HG02884 (cell line): ENCODE results near the gene APOF.
A peak's percentile ranks its signal among the peaks of the same experiment; 100 is the strongest.
"Not testable (repeated sequence)": the region's sequence is repeated elsewhere in the genome, so short reads cannot be mapped to it uniquely, and the experiment has no call there.

Experiments
- ATAC-seq: cut with Tn5 transposase; IDR thresholded peaks from one replicate; pipeline ENCODE4 v1.9.1; 2021; ENCODE audit warnings: mild to moderate bottlenecking, moderate library complexity; ENCODE audit not compliant: unreplicated experiment

Gene APOF

GRCh38 chr12:56333679-56334489, 28.8 kb downstream of the APOF start, which contains the start of gene PAN2:
TSS of gene PAN2 (minus strand) at chr12:56334000. CDS start at chr12:56333094, 906 bp downstream.
- peak; percentile 91 for ATAC-seq

- ATAC-seq: no peak
These were observed 29.4 kb downstream of the APOF start for GRCh38 chr12:56333197-56333678.

- no peak for ATAC-seq
These were observed 30.0 kb downstream of the APOF start for GRCh38 chr12:56332512-56333196.

- ATAC-seq: no peak
These were observed 31.6 kb downstream of the APOF start for GRCh38 chr12:56330936-56331490.

- no peak for ATAC-seq
These were observed 36.1 kb downstream of the APOF start for GRCh38 chr12:56326533-56326932.

- ATAC-seq: no peak
These were observed 36.5 kb downstream of the APOF start for GRCh38 chr12:56326126-56326525.

- no peak for ATAC-seq
These were observed 38.5 kb downstream of the APOF start for GRCh38 chr12:56324206-56324605.

GRCh38 chr12:56321610-56322009, 41.0 kb downstream of the APOF start:
- not testable (repeated sequence) for ATAC-seq

GRCh38 chr12:56321027-56321426, 41.6 kb downstream of the APOF start:
- ATAC-seq: no peak

- ATAC-seq: no peak
These were observed 45.0 kb downstream of the APOF start for GRCh38 chr12:56317675-56318074.

- ATAC-seq: peak; percentile 89
These were observed 46.8 kb downstream of the APOF start, which contains the start of gene CNPY2 for GRCh38 chr12:56315622-56316473. TSS of gene CNPY2 (minus strand) at chr12:56315988. CDS start at chr12:56315217, 771 bp downstream.

GRCh38 chr12:56315249-56315621, 47.4 kb downstream of the APOF start:
- ATAC-seq: no peak

GRCh38 chr12:56311003-56311402, 51.7 kb downstream of the APOF start:
- no peak for ATAC-seq
